GM18867 (cell line): Measurements from ENCODE around the gene CLTCL1.

ENCODE experiments used
- ATAC-seq: cut with Tn5 transposase; IDR thresholded peaks from one replicate; pipeline ENCODE4 v1.9.1; 2021; ENCODE audit warnings: mild to moderate bottlenecking, moderate library complexity; ENCODE audit not compliant: unreplicated experiment

The CLTCL1 gene

GRCh38 chr22:19152942-19153883 is 138.3 kb downstream of the CLTCL1 start:
- no peak for ATAC-seq

GRCh38 chr22:19151329-19152191 is 140.0 kb downstream of the CLTCL1 start:
- ATAC-seq: no peak

GRCh38 chr22:19150482-19151328 is 140.8 kb downstream of the CLTCL1 start:
- no peak for ATAC-seq

DNA sequence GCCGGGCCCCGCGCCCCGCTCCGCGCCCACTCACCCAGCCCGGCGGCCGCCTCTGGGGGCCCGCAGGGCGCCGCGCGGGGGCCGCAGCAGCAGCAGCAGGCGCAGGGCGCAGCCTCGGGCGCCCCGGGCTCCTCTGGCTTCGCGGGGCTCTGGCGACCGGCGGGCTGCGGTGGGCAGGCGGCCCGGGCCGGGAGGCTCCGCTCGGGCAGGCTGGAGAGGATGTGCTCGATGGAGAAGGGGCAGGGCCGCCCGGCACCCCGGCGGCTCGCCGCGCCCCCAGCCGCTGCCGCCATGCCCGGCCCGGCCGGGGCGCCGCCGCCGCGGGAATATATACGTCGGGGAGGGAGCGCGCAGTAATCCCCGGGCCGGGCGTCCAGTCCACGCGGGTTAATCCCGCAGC is 141.5 kb downstream of the CLTCL1 start, which contains the start of gene GSC2:
Gene GSC2 (minus strand): TSS at position 302 of the 400 bp plus-strand sequence. CDS start 9 bp downstream, at position 293.
- no peak for ATAC-seq

- ATAC-seq: no peak
These were observed 142.3 kb downstream of the CLTCL1 start for GRCh38 chr22:19149047-19149883.

DNA sequence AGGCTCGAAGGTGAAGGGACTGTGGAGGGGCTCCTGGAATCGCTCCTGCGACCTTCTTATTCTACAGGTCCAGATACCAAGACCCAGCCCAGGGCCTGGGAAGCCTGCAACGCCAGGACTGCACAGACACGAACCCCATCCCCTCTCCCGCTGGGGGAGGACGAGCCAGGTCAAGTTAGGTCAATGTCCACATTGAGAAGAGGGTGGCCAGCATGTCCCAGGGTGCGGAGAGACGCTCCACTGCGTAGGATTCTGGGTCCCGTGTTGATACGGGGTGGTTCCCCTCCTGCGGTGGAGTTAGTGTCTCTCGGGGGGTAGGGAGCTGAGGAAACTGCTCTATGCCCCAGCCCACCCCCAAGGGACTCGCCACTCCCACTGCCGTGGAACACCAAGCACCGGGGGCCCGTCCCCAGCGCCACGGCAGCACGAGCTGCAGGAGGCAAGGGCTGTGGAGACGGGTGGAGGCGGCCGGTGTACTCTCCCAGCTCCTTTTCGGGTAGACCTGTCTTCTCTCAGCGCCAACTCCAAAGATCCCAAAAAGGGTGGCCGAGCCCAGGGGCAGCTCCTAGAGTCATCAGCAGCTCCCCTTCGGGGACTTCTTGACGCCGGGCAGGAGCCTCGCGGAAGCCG is 143.0 kb downstream of the CLTCL1 start:
- no peak for ATAC-seq

GRCh38 chr22:19147195-19147780 is 144.2 kb downstream of the CLTCL1 start:
- no peak for ATAC-seq

DNA sequence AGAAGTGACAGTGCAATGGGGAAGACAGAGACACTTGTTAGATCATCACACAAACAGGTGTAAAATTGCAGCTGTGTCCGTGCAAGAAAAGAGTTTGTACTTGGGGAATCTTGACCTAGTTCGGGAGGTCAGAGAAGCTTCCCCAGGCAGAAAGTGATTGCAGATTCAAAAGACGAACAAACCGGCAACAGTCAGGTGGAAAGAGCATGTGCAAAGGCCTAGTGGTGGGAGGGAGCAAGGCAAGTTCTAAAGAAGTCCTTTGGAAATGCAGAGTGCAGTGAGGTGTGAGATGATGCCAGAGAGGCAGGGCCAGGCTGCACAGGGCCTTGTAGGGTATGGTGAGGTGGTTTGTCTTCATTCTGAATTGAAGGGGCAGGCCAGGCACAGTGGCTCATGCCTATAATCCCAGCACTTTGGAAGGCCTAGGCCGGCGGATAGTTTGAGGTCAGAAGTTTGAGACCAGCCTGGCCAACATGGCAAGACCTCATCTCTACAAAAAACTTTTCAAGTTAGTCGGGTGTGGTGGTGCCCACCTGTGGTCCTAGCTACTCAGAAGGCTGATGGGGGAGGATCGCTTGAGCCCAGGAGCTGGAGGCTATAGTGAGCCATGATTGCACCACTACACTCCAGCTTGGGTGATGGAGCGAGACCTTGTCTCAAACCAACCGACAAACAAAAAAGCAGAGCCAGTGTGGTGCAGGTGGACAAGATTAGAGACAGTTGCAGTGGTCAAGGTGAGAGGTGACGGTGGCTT is 145.1 kb downstream of the CLTCL1 start:
- no peak for ATAC-seq

GRCh38 chr22:19143967-19144400 is 147.5 kb downstream of the CLTCL1 start:
- no peak for ATAC-seq

GRCh38 chr22:19143212-19143611 is 148.3 kb downstream of the CLTCL1 start:
- no peak for ATAC-seq

GRCh38 chr22:19142394-19142793 is 149.1 kb downstream of the CLTCL1 start:
- no peak for ATAC-seq

GRCh38 chr22:19139974-19140373 is 151.5 kb downstream of the CLTCL1 start:
- no peak for ATAC-seq

DNA sequence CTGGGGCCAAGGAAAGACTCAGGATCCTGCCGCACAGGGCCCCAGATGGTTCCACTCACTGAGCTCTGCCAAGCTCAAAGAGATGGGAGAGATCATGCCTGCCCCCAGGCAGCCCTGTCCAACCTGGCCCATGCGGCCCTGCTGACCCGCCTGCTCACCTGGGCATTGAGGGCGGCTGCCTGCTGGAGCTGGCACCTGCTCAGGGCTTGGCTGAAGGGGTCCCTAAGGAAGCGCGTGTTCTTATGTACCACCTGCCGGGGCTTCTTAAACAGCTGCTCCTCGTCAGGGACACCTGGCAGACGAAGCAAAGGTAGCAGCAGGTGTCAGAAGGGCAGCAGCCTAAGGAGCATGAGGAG is 152.5 kb downstream of the CLTCL1 start:
- no peak for ATAC-seq

DNA sequence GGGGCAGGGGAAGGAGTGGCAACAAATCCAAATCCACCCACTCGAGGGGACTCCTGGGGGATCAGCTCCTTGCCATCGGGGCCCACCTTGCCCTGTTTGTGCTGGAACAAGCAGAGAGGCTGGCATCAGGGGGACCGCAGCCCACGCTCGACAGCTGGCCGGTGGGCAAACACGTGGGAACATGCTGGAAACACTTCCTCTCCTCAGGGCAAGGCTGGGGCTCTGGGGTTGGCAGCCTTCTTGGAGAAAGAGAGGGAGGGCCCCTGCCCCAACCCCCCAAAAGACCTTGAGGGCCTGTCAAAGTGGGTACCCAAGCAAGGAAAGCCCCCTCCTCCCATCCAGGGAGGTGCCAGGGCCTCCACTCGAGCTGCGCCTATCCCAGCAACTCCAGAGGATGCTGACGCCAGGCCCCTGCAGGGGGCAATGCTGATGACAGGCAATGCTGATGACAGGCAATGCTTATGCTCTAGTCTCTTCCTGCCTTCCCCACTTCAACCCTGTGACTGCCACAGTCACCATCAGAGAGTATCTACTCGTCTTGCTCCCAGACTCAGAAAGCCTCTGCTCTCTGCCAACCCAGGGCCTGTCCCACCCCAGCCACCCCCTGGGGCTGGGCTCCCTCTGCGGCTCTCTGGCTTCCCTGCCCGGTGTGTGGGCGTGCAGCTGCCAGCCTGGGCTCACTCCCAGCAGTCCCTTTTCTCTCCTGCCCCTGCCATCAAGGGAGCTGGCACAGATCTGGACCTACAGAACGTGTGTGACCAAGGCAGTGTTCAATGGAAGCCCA is 153.1 kb downstream of the CLTCL1 start:
- no peak for ATAC-seq

- ATAC-seq: no peak
These were observed 153.9 kb downstream of the CLTCL1 start for GRCh38 chr22:19137384-19138216.

GRCh38 chr22:19136915-19137314 is 154.6 kb downstream of the CLTCL1 start:
- no peak for ATAC-seq

DNA sequence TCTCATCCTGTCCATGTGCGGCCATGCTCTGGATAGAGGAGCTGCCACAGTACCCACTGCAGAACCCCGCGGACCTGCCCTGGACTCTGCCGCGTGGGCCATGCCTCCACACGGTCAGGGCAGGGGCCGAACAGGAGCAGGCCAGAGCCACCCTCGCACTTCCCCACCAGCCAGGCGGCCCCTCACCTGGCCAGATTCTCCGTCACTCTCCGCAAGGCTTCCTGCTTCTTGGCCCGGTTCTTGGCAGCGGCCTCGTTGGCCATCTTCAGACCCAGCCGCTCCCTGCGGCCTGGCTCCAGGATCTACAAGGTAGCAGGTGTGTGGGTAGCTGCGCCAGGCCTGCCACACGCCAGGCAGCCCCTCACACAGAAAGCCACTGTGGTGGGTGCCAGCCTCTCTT is 156.6 kb downstream of the CLTCL1 start:
- ATAC-seq: no peak
